ENCODE measurements around the gene DOK4.
A peak's percentile ranks its signal among the peaks of the same experiment; 100 is the strongest.

The DOK4 gene

GRCh38 chr16:57518922-57519321 lies 32.6 kb upstream of the DOK4 start:
- DNase-seq: no peak

GRCh38 chr16:57518520-57518919 lies 32.2 kb upstream of the DOK4 start:
- DNase-seq: no peak

- DNase-seq: no peak
Measured at GRCh38 chr16:57517397-57518367, 31.4 kb upstream of the DOK4 start.

GRCh38 chr16:57516773-57517172 lies 30.5 kb upstream of the DOK4 start:
- DNase-seq: no peak

GRCh38 chr16:57516176-57516725 lies 30.0 kb upstream of the DOK4 start:
- DNase-seq: peak; percentile 33

- DNase-seq: no peak
Measured at GRCh38 chr16:57514791-57515600, 28.7 kb upstream of the DOK4 start.

GRCh38 chr16:57514371-57514770 lies 28.1 kb upstream of the DOK4 start:
- no peak for DNase-seq

- DNase-seq: no peak
Measured at GRCh38 chr16:57513371-57514102, 27.2 kb upstream of the DOK4 start.

GRCh38 chr16:57512296-57513001 lies 26.2 kb upstream of the DOK4 start:
- no peak for DNase-seq

- DNase-seq: no peak
Measured at GRCh38 chr16:57510016-57510871, 24.0 kb upstream of the DOK4 start.

GRCh38 chr16:57509231-57509923 lies 23.1 kb upstream of the DOK4 start:
- no peak for DNase-seq

- DNase-seq: no peak
Measured at GRCh38 chr16:57508035-57508425, 21.7 kb upstream of the DOK4 start.

GRCh38 chr16:57507136-57508034 lies 21.1 kb upstream of the DOK4 start:
- DNase-seq: peak; percentile 43

GRCh38 chr16:57505169-57505568 lies 18.9 kb upstream of the DOK4 start:
- no peak for DNase-seq

- no peak for DNase-seq
Measured at GRCh38 chr16:57504491-57504890, 18.2 kb upstream of the DOK4 start.

- no peak for DNase-seq
Measured at GRCh38 chr16:57504001-57504400, 17.7 kb upstream of the DOK4 start.

- no peak for DNase-seq
Measured at GRCh38 chr16:57503366-57503765, 17.1 kb upstream of the DOK4 start.

- no peak for DNase-seq
Measured at GRCh38 chr16:57502048-57502775, 15.9 kb upstream of the DOK4 start.

GRCh38 chr16:57501492-57501891 lies 15.2 kb upstream of the DOK4 start:
- no peak for DNase-seq
